ENCODE measurements around the gene PRR14L.

DNA sequence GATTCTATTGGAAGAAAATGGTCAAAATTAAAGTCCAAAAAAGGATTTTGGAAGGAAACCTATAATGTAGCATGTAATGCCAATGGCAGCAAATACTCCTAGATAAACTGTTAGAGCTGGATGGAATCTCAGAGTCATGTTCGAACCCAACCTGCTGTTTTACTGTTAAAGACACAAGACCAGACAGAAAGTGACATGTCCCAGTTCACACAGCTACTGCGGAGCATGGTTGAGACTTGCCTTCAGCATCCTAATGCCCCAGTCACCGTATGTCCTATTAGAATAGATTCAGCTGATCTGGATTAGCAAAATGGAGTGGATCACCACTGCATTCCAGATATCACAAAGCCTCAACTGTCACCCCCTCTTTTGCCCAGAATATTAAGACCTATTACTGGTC lies 102.9 kb downstream of the PRR14L start:
- TF ChIP-seq POLR2A (IDR thresholded peaks at IDR 0.05; ENCODE audit: low read depth, low read length) (no peak), POLR2AphosphoS5 (IDR thresholded peaks at IDR 0.05; ENCODE audit: insufficient read depth, low read depth, low read length) (no peak), JUN (IDR thresholded peaks at IDR 0.05; ENCODE audit: borderline replicate concordance, insufficient read depth, insufficient read length, low read depth) (no peak), GATA2 (IDR thresholded peaks at IDR 0.05; ENCODE audit: insufficient read depth, insufficient read length, low read depth, low read length) (no peak)
- TF ChIP-seq, protein P1, sequence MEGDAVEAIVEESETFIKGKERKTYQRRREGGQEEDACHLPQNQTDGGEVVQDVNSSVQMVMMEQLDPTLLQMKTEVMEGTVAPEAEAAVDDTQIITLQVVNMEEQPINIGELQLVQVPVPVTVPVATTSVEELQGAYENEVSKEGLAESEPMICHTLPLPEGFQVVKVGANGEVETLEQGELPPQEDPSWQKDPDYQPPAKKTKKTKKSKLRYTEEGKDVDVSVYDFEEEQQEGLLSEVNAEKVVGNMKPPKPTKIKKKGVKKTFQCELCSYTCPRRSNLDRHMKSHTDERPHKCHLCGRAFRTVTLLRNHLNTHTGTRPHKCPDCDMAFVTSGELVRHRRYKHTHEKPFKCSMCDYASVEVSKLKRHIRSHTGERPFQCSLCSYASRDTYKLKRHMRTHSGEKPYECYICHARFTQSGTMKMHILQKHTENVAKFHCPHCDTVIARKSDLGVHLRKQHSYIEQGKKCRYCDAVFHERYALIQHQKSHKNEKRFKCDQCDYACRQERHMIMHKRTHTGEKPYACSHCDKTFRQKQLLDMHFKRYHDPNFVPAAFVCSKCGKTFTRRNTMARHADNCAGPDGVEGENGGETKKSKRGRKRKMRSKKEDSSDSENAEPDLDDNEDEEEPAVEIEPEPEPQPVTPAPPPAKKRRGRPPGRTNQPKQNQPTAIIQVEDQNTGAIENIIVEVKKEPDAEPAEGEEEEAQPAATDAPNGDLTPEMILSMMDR (IDR thresholded peaks at IDR 0.05; ENCODE audit: extremely low read depth in 1 of 2, insufficient read depth in 1 of 2, low read depth in 1 of 2, low read length in 2 of 2) = no peak
- TF ChIP-seq, protein P2, sequence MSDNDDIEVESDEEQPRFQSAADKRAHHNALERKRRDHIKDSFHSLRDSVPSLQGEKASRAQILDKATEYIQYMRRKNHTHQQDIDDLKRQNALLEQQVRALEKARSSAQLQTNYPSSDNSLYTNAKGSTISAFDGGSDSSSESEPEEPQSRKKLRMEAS (IDR thresholded peaks at IDR 0.05; ENCODE audit: insufficient read depth, insufficient read length) = no peak

Measured in endothelial cell of umbilical vein (primary cell).